ENCODE data around the gene PRRT2. TPM values are rescaled to one million over a fixed set of nuclear protein-coding genes. Genes with fewer than 3 reads are reported as not detected.
"Not testable (repeated sequence)": the region's sequence is repeated elsewhere in the genome, so short reads cannot be mapped to it uniquely, and the experiment has no call there.

PRRT2 gene
- total RNA-seq, 2 experiments from 2014 or later = 0.09 to 3.4 TPM

DNA sequence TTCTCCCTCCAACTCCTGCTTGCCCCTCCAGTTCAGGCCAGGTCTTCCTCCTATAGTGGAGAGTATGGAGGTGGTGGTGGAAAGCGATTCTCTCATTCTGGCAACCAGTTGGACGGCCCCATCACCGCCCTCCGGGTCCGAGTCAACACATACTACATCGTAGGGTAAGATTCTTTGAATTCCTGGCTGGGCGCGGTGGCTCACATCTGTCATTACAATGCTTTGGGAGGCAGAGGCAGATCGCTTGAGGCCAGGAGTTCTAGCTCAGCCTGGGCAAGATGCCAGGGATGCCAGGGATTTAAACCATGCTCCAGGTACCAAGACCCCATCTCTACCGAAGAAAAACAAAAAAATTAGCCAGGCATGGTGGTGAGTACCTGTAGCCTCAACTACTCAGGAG is 32.5 kb upstream of the PRRT2 start:
- H2AFZ ChIP-seq (ENCODE audit: low read length) = no peak overlapping the region
- no peaks in the 10 kb centered on the region for H3K79me2 ChIP-seq (ENCODE audit: insufficient read depth, low read depth, low read length)
- no TSS peak for BruUV-seq (replicated peaks)
- no peaks in the 10 kb centered on the region for H3K36me3 ChIP-seq (ENCODE audit: insufficient read depth, low read length)
- ChIA-PET POLR2A (no interaction called here), CTCF (ENCODE audit: unreplicated experiment) (no interaction called here)
- TF ChIP-seq, protein P1, sequence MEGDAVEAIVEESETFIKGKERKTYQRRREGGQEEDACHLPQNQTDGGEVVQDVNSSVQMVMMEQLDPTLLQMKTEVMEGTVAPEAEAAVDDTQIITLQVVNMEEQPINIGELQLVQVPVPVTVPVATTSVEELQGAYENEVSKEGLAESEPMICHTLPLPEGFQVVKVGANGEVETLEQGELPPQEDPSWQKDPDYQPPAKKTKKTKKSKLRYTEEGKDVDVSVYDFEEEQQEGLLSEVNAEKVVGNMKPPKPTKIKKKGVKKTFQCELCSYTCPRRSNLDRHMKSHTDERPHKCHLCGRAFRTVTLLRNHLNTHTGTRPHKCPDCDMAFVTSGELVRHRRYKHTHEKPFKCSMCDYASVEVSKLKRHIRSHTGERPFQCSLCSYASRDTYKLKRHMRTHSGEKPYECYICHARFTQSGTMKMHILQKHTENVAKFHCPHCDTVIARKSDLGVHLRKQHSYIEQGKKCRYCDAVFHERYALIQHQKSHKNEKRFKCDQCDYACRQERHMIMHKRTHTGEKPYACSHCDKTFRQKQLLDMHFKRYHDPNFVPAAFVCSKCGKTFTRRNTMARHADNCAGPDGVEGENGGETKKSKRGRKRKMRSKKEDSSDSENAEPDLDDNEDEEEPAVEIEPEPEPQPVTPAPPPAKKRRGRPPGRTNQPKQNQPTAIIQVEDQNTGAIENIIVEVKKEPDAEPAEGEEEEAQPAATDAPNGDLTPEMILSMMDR (conservative IDR thresholded peaks at IDR 0.05; ENCODE audit: low read length) = no peak
- TF ChIP-seq EZH2phosphoT487 (IDR thresholded peaks at IDR 0.05; ENCODE audit: borderline replicate concordance, low read depth, low read length) = no peak
- H3K4me3 ChIP-seq (ENCODE audit: low read depth, low read length, poor library complexity, severe bottlenecking) = no peak overlapping the region
- intact Hi-C loops (cut with micrococcal nuclease; ENCODE audit: unreplicated experiment) = no loop called here
- H3K4me1 ChIP-seq (ENCODE audit: insufficient read depth, low read length, poor library complexity, severe bottlenecking) = no peaks in the 10 kb centered on the region
- H3K9me2 ChIP-seq (ENCODE audit: insufficient read depth, low read length) = no peaks in the 10 kb centered on the region
- H3K4me2 ChIP-seq (ENCODE audit: low read length) = no peak overlapping the region
- H3K27ac ChIP-seq (ENCODE audit: low read depth, low read length, poor library complexity, severe bottlenecking) = no peak overlapping the region
- no peaks in the 10 kb centered on the region for H3K9me3 ChIP-seq (ENCODE audit: low read length)
- no peaks in the 10 kb centered on the region for H4K20me1 ChIP-seq (ENCODE audit: insufficient read depth, low read length)
- DNase-seq (ENCODE audit: low spot score) = no peak

GRCh38 chr16:29783094-29783953 is 28.7 kb upstream of the PRRT2 start:
- DNase-seq (ENCODE audit: low spot score); H4K20me1 ChIP-seq (ENCODE audit: insufficient read depth, low read length); H3K79me2 ChIP-seq (ENCODE audit: insufficient read depth, low read depth, low read length); H3K9me2 ChIP-seq (ENCODE audit: insufficient read depth, low read length); H2AFZ ChIP-seq (ENCODE audit: low read length); H3K36me3 ChIP-seq (ENCODE audit: insufficient read depth, low read length); H3K4me1 ChIP-seq (ENCODE audit: insufficient read depth, low read length, poor library complexity, severe bottlenecking); CTCF ChIA-PET (ENCODE audit: unreplicated experiment); H3K27ac ChIP-seq (ENCODE audit: low read depth, low read length, poor library complexity, severe bottlenecking); H3K9me3 ChIP-seq (ENCODE audit: low read length); H3K4me2 ChIP-seq (ENCODE audit: low read length); H3K4me3 ChIP-seq (ENCODE audit: low read depth, low read length, poor library complexity, severe bottlenecking); BruUV-seq (replicated peaks); POLR2A ChIA-PET; intact Hi-C loops (cut with micrococcal nuclease; ENCODE audit: unreplicated experiment): not testable (repeated sequence)

- no peaks in the 10 kb centered on the region for H3K79me2 ChIP-seq (ENCODE audit: insufficient read depth, low read depth, low read length)
- no peaks in the 10 kb centered on the region for H3K9me2 ChIP-seq (ENCODE audit: insufficient read depth, low read length)
- BruUV-seq (replicated peaks) = no TSS peak
- no peak overlapping the region for H2AFZ ChIP-seq (ENCODE audit: low read length)
- H3K4me1 ChIP-seq (ENCODE audit: insufficient read depth, low read length, poor library complexity, severe bottlenecking) = no peaks in the 10 kb centered on the region
- no peak overlapping the region for H3K4me3 ChIP-seq (ENCODE audit: low read depth, low read length, poor library complexity, severe bottlenecking)
- POLR2A ChIA-PET = no interaction called here
- CTCF ChIA-PET (ENCODE audit: unreplicated experiment) = interaction anchor here (0.6 kb wide), 1 partner anchor 30 kb away, joined by 3 read pairs; no protein-coding TSS in a partner anchor
- H3K9me3 ChIP-seq (ENCODE audit: low read length) = no peaks in the 10 kb centered on the region
- no peak overlapping the region for H3K27ac ChIP-seq (ENCODE audit: low read depth, low read length, poor library complexity, severe bottlenecking)
- H3K4me2 ChIP-seq (ENCODE audit: low read length) = no peak overlapping the region
- intact Hi-C loops (cut with micrococcal nuclease; ENCODE audit: unreplicated experiment) = no loop called here
- DNase-seq (ENCODE audit: low spot score) = no peak
- no peaks in the 10 kb centered on the region for H4K20me1 ChIP-seq (ENCODE audit: insufficient read depth, low read length)
- no peak for TF ChIP-seq EZH2phosphoT487 (IDR thresholded peaks at IDR 0.05; ENCODE audit: borderline replicate concordance, low read depth, low read length)
- TF ChIP-seq, protein P1 (conservative IDR thresholded peaks at IDR 0.05; ENCODE audit: low read length) = no peak
- H3K36me3 ChIP-seq (ENCODE audit: insufficient read depth, low read length) = no peaks in the 10 kb centered on the region
These were observed 27.8 kb upstream of the PRRT2 start for GRCh38 chr16:29784157-29784556.

Data from OCI-LY7 (cell line).